ENCODE results near the gene LGSN.
"Not testable (repeated sequence)": the region's sequence is repeated elsewhere in the genome, so short reads cannot be mapped to it uniquely, and the experiment has no call there.

The LGSN gene

DNA sequence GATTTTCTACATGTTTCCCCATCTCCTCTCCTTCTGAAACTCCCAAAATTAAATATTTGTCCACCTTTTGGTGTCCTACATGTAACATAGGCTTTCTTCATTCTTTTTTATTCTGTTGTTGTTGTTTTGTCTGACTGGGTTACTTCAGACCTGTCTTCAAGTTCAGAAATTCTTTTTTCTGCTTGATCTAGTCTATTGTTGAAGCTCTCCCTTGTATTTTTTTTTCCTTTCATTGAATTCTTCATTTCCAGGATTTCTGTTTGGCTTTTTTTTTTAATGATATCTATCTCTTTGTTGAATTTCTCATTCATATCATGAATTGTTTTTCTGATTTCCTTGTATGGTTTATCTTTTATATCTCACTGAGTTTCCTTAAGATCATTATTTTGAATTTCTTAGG lies 20.6 kb upstream of the LGSN start:
- no peak overlapping the region for H3K27ac ChIP-seq (replicated peaks)
- DNase-seq (ENCODE audit: low read depth in 1 of 2, low spot score in 1 of 2), result no peak
- peaks cover 2% of the 10 kb centered on the region for H3K27me3 ChIP-seq (ENCODE audit: insufficient read depth, poor library complexity, severe bottlenecking)
- no peak overlapping the region for H3K4me3 ChIP-seq (replicated peaks; ENCODE audit: insufficient read depth, low read length)
- TF ChIP-seq, protein P1, sequence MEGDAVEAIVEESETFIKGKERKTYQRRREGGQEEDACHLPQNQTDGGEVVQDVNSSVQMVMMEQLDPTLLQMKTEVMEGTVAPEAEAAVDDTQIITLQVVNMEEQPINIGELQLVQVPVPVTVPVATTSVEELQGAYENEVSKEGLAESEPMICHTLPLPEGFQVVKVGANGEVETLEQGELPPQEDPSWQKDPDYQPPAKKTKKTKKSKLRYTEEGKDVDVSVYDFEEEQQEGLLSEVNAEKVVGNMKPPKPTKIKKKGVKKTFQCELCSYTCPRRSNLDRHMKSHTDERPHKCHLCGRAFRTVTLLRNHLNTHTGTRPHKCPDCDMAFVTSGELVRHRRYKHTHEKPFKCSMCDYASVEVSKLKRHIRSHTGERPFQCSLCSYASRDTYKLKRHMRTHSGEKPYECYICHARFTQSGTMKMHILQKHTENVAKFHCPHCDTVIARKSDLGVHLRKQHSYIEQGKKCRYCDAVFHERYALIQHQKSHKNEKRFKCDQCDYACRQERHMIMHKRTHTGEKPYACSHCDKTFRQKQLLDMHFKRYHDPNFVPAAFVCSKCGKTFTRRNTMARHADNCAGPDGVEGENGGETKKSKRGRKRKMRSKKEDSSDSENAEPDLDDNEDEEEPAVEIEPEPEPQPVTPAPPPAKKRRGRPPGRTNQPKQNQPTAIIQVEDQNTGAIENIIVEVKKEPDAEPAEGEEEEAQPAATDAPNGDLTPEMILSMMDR (IDR thresholded peaks at IDR 0.05; ENCODE audit: insufficient read depth, low read length), result no peak
- no peak for TF ChIP-seq GABPA (IDR thresholded peaks at IDR 0.05; ENCODE audit: low read depth)

- H3K27ac ChIP-seq (replicated peaks); H3K4me3 ChIP-seq (replicated peaks; ENCODE audit: insufficient read depth, low read length); DNase-seq (ENCODE audit: low read depth in 1 of 2, low spot score in 1 of 2); H3K27me3 ChIP-seq (ENCODE audit: insufficient read depth, poor library complexity, severe bottlenecking): not testable (repeated sequence)
These were observed 14.9 kb upstream of the LGSN start for GRCh38 chr6:63334652-63335051.

- Histone ChIP-seq H3K27me3 (ENCODE audit: insufficient read depth, poor library complexity, severe bottlenecking) (no peaks in the 10 kb centered on the region), H3K27ac (replicated peaks) (no peak overlapping the region), H3K4me3 (replicated peaks; ENCODE audit: insufficient read depth, low read length) (no peak overlapping the region)
- TF ChIP-seq POLR2AphosphoS5 (IDR thresholded peaks at IDR 0.05; ENCODE audit: low read depth) (no peak), SPI1 (IDR thresholded peaks at IDR 0.05; ENCODE audit: borderline replicate concordance, low read depth) (no peak), GABPA (IDR thresholded peaks at IDR 0.05; ENCODE audit: low read depth) (no peak)
- TF ChIP-seq, protein P2, sequence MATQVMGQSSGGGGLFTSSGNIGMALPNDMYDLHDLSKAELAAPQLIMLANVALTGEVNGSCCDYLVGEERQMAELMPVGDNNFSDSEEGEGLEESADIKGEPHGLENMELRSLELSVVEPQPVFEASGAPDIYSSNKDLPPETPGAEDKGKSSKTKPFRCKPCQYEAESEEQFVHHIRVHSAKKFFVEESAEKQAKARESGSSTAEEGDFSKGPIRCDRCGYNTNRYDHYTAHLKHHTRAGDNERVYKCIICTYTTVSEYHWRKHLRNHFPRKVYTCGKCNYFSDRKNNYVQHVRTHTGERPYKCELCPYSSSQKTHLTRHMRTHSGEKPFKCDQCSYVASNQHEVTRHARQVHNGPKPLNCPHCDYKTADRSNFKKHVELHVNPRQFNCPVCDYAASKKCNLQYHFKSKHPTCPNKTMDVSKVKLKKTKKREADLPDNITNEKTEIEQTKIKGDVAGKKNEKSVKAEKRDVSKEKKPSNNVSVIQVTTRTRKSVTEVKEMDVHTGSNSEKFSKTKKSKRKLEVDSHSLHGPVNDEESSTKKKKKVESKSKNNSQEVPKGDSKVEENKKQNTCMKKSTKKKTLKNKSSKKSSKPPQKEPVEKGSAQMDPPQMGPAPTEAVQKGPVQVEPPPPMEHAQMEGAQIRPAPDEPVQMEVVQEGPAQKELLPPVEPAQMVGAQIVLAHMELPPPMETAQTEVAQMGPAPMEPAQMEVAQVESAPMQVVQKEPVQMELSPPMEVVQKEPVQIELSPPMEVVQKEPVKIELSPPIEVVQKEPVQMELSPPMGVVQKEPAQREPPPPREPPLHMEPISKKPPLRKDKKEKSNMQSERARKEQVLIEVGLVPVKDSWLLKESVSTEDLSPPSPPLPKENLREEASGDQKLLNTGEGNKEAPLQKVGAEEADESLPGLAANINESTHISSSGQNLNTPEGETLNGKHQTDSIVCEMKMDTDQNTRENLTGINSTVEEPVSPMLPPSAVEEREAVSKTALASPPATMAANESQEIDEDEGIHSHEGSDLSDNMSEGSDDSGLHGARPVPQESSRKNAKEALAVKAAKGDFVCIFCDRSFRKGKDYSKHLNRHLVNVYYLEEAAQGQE (IDR thresholded peaks at IDR 0.05; ENCODE audit: insufficient replicate concordance, low read depth), result no peak
- DNase-seq (ENCODE audit: low read depth in 1 of 2, low spot score in 1 of 2), result no peak
These were observed 13.7 kb upstream of the LGSN start for GRCh38 chr6:63333440-63333839.

GRCh38 chr6:63326630-63327029 lies 6.8 kb upstream of the LGSN start:
- H3K27me3 ChIP-seq (ENCODE audit: insufficient read depth, poor library complexity, severe bottlenecking); H3K27ac ChIP-seq (replicated peaks): not testable (repeated sequence)

DNA sequence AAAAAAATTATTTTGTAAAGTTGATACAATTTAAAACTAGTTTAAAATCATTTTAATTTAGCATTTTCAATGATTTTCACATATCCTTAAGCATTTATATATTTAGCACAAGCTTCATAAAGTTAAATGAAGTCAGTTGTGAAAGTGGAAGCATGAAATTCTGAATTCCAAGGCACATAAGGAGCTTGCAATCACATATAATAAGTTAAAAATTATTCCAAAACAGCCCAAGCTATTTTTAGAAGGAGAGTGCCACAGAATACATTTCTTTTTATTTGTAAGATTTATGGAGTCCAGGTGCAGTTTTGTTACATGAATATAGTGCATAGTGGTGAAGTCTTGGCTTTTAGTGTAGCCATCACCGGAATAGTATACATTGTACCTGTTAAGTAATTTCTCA lies 3.2 kb upstream of the LGSN start:
- DNase-seq (ENCODE audit: low read depth in 1 of 2, low spot score in 1 of 2), result no peak
- TF ChIP-seq SPI1 (IDR thresholded peaks at IDR 0.05; ENCODE audit: borderline replicate concordance, low read depth), result no peak
- TF ChIP-seq, protein P2 (IDR thresholded peaks at IDR 0.05; ENCODE audit: insufficient replicate concordance, low read depth), result no peak
- TF ChIP-seq, protein P1 (IDR thresholded peaks at IDR 0.05; ENCODE audit: insufficient read depth, low read length), result no peak
- TF ChIP-seq GABPA (IDR thresholded peaks at IDR 0.05; ENCODE audit: low read depth), result no peak
- no peak for TF ChIP-seq POLR2AphosphoS5 (IDR thresholded peaks at IDR 0.05; ENCODE audit: low read depth)

More at GRCh38 chr6:63326630-63327029, 6.8 kb upstream of the LGSN start:
- not testable (repeated sequence) for DNase-seq (ENCODE audit: low read depth in 1 of 2, low spot score in 1 of 2); H3K4me3 ChIP-seq (replicated peaks; ENCODE audit: insufficient read depth, low read length)

More for the DNA sequence above, 3.2 kb upstream of the LGSN start:
- no peaks in the 10 kb centered on the region for H3K27me3 ChIP-seq (ENCODE audit: insufficient read depth, poor library complexity, severe bottlenecking)
- H3K27ac ChIP-seq (replicated peaks), result no peak overlapping the region
- H3K4me3 ChIP-seq (replicated peaks; ENCODE audit: insufficient read depth, low read length), result no peak overlapping the region
